Measurements from ENCODE around the gene RASL12.
"Not testable (repeated sequence)": the region's sequence is repeated elsewhere in the genome, so short reads cannot be mapped to it uniquely, and the experiment has no call there.

Gene RASL12

GRCh38 chr15:65026756-65027155, 41.0 kb downstream of the RASL12 start:
- no peak for DNase-seq

- DNase-seq: no peak
Measured at GRCh38 chr15:65021488-65021887, 46.3 kb downstream of the RASL12 start.

GRCh38 chr15:65020419-65020818, 47.4 kb downstream of the RASL12 start:
- peak; percentile 26 for DNase-seq

- DNase-seq: not testable (repeated sequence)
Measured at GRCh38 chr15:65011198-65011597, 56.6 kb downstream of the RASL12 start.

DNA sequence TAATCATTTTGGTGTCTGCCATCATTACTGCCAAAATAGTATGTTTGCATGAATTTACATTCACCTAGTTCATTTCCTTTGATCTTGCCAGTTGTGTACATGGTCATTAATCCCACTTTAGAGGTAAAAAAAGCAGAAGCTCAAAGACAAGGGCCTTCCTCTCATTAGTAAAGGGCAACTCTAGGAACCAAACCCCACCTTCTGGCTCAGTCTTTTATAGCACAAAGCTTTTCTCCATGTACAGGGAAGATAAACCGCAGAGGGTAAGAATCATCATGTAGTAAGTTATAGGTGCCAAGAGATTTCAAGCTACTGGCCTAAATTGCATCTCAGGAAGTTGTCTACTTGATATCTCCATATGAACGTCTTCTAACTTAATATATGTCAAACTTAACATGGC, 58.8 kb downstream of the RASL12 start:
- DNase-seq: peak; percentile 66

DNA sequence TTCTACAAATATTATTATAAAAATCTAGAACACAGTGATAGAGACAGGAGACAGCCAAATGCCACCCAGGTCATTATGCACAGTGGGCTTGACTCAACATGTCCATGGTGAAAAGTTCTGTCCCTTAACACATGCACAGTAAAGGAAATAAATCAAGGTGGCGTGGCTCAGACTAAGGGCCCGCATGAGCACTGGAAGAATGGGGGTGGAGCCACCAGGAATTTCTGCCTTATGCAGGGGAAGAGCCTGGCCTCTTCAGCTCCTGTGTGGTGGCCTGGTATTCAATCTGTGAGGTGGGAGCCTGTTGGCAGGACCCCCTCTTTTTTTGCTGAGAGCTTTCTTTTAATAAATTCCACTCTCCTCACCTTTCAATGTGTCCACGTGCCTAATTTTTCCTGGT, 60.9 kb downstream of the RASL12 start:
- DNase-seq: no peak

- DNase-seq: no peak
Measured at GRCh38 chr15:65004993-65005392, 62.8 kb downstream of the RASL12 start.

All from hematopoietic multipotent progenitor cell treated with erythropoietin and hydrocortisone succinate and interleukin-3 and kit ligand, for 6 days (in vitro differentiated cells).